HL-60 (cell line): Measurements from ENCODE around the gene TULP4.

Experiments used
- CTCF ChIP-seq: IDR thresholded peaks from one replicate; pipeline ENCODE4 v1.5.1; 2011; ENCODE audit warnings: low read length, control low read depth, inconsistent platforms; ENCODE audit not compliant: insufficient read depth
- GABPA ChIP-seq: IDR thresholded peaks from 2 replicates; pipeline ENCODE4 v1.6.1; 2012; ENCODE audit warnings: low read depth

- no peak for TF ChIP-seq GABPA
- no peak for TF ChIP-seq CTCF
Measured at GRCh38 chr6:158322400-158322723, 10.1 kb downstream of the TULP4 start.
